GM12874 (cell line): ENCODE data around the gene LRRC27.

Source experiments
- CTCF ChIP-seq: IDR thresholded peaks from 2 replicates; pipeline ENCODE4 v1.5.1; 2011; ENCODE audit warnings: low read depth, mild to moderate bottlenecking, control low read depth, low read length, moderate library complexity; ENCODE audit not compliant: insufficient read depth

Gene LRRC27

GRCh38 chr10:132326925-132327324 is 5.1 kb upstream of the LRRC27 start:
- no peak for TF ChIP-seq CTCF

- TF ChIP-seq CTCF, result no peak
These were observed 3.9 kb upstream of the LRRC27 start for GRCh38 chr10:132328106-132328505.

- no peak for TF ChIP-seq CTCF
These were observed 3.3 kb upstream of the LRRC27 start for GRCh38 chr10:132328738-132329137.

GRCh38 chr10:132329565-132330485 is 2.2 kb upstream of the LRRC27 start:
- TF ChIP-seq CTCF, result no peak

GRCh38 chr10:132330486-132330833 is 1.5 kb upstream of the LRRC27 start:
- TF ChIP-seq CTCF, result no peak

- TF ChIP-seq CTCF, result no peak
These were observed 401 bp downstream of the LRRC27 start for GRCh38 chr10:132332433-132332754.

- no peak for TF ChIP-seq CTCF
These were observed 1.4 kb downstream of the LRRC27 start for GRCh38 chr10:132333386-132333785.
